ENCODE measurements around the gene ME3.
"Not testable (repeated sequence)": the region's sequence is repeated elsewhere in the genome, so short reads cannot be mapped to it uniquely, and the experiment has no call there.

ME3 gene

GRCh38 chr11:86537541-86538222 is 134.7 kb downstream of the ME3 start:
- TF ChIP-seq, protein P1, sequence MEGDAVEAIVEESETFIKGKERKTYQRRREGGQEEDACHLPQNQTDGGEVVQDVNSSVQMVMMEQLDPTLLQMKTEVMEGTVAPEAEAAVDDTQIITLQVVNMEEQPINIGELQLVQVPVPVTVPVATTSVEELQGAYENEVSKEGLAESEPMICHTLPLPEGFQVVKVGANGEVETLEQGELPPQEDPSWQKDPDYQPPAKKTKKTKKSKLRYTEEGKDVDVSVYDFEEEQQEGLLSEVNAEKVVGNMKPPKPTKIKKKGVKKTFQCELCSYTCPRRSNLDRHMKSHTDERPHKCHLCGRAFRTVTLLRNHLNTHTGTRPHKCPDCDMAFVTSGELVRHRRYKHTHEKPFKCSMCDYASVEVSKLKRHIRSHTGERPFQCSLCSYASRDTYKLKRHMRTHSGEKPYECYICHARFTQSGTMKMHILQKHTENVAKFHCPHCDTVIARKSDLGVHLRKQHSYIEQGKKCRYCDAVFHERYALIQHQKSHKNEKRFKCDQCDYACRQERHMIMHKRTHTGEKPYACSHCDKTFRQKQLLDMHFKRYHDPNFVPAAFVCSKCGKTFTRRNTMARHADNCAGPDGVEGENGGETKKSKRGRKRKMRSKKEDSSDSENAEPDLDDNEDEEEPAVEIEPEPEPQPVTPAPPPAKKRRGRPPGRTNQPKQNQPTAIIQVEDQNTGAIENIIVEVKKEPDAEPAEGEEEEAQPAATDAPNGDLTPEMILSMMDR (IDR thresholded peaks at IDR 0.05; ENCODE audit: insufficient read depth, low read length, poor library complexity, severe bottlenecking) = no peak
- H3K36me3 ChIP-seq (ENCODE audit: control insufficient read depth, insufficient read depth, low read length) = no peaks in the 10 kb centered on the region
- H3K4me3 ChIP-seq (replicated peaks; ENCODE audit: low read depth, low read length) = no peak overlapping the region
- DNase-seq (ENCODE audit: extremely low read depth, insufficient read length) = no peak
- no peaks in the 10 kb centered on the region for H3K27me3 ChIP-seq (replicated peaks; ENCODE audit: control insufficient read depth, insufficient read depth, low read length)

DNA sequence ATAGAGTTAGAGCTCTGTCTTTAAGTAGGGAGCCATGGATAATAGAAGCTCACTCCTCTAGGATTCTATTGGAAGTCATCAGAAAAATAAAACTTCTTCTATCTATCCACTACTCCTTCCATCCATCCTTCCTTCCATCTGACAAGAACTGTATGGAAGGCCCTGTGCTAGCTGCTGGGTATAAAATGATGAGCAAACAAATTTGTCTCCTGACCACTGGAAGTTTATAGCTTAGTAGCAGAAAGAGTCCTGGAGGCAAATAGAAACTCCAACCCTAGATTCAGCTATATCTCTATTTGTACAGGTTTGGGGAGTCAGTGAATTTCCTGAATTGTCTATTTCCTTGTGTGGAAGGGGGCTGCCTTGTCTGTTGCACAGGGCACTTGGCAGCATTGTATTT is 136.6 kb downstream of the ME3 start:
- Histone ChIP-seq H3K36me3 (ENCODE audit: control insufficient read depth, insufficient read depth, low read length) (no peaks in the 10 kb centered on the region), H3K27me3 (replicated peaks; ENCODE audit: control insufficient read depth, insufficient read depth, low read length) (no peaks in the 10 kb centered on the region), H3K4me3 (replicated peaks; ENCODE audit: low read depth, low read length) (no peak overlapping the region)
- TF ChIP-seq, protein P1 (IDR thresholded peaks at IDR 0.05; ENCODE audit: insufficient read depth, low read length, poor library complexity, severe bottlenecking) = no peak
- no peak for DNase-seq (ENCODE audit: extremely low read depth, insufficient read length)

GRCh38 chr11:86524620-86525352 is 147.6 kb downstream of the ME3 start:
- DNase-seq (ENCODE audit: extremely low read depth, insufficient read length) = no peak
- no peaks in the 10 kb centered on the region; the same call in 1 of the 2 replicates for H3K27me3 ChIP-seq (replicated peaks; ENCODE audit: control insufficient read depth, insufficient read depth, low read length)
- H3K36me3 ChIP-seq (ENCODE audit: control insufficient read depth, insufficient read depth, low read length) = no peaks in the 10 kb centered on the region
- H3K4me3 ChIP-seq (replicated peaks; ENCODE audit: low read depth, low read length) = no peak overlapping the region
- TF ChIP-seq, protein P1 (IDR thresholded peaks at IDR 0.05; ENCODE audit: insufficient read depth, low read length, poor library complexity, severe bottlenecking) = no peak

DNA sequence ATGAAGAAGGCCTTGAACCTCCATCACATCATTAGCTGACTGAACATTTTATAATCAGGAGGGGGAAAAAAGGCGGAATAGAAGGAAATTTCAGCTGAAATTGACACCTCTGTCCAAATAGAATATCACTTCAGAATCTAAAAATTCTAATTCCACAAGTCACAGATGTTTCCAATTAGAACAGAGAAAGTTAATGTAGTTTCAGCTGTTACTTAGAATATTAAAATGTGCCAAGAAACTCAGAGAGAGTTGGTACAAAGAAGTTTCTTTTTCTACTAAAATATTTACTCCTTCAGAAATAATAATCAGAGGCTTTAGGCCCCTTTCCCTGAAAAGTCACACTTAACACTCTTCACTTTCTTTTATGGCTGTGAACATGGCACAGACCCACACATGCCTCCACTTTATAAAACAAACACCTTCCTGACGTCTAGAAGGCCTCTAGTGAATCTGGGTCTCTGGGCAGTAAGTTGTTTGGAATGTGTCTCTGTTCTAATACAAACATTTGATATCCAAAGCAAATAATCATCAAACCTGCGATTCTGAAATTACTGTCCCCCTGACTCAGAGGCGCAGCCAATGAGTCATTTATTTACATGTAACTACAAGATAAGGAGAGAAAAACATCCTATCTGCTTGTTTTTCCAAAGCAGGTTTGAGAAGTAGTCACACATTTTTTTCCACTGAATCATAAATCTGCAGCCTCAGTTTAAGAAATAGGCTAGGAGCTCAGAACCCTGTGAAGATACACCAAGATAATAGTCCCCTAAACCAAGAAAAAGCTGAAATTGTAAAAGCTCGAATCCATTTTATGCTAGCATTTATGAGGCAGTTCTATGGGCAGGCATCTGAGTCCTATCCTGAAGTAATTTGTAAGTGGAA is 148.4 kb downstream of the ME3 start:
- Histone ChIP-seq H3K27me3 (replicated peaks; ENCODE audit: control insufficient read depth, insufficient read depth, low read length) (no peaks in the 10 kb centered on the region; the same call in 1 of the 2 replicates), H3K4me3 (replicated peaks; ENCODE audit: low read depth, low read length) (no peak overlapping the region), H3K36me3 (ENCODE audit: control insufficient read depth, insufficient read depth, low read length) (no peaks in the 10 kb centered on the region)
- TF ChIP-seq, protein P1 (IDR thresholded peaks at IDR 0.05; ENCODE audit: insufficient read depth, low read length, poor library complexity, severe bottlenecking) = no peak
- DNase-seq (ENCODE audit: extremely low read depth, insufficient read length) = no peak

GRCh38 chr11:86522512-86522911 is 149.9 kb downstream of the ME3 start:
- not testable (repeated sequence) for H3K27me3 ChIP-seq (replicated peaks; ENCODE audit: control insufficient read depth, insufficient read depth, low read length); H3K4me3 ChIP-seq (replicated peaks; ENCODE audit: low read depth, low read length); DNase-seq (ENCODE audit: extremely low read depth, insufficient read length); H3K36me3 ChIP-seq (ENCODE audit: control insufficient read depth, insufficient read depth, low read length)

All from GM06990 (cell line).